Sciatic nerve (tissue), 2 donors: ENCODE measurements around the gene SPPL3. TPM values are rescaled to one million over a fixed set of nuclear protein-coding genes. Genes with fewer than 3 reads are reported as not detected.
A peak's percentile ranks its signal among the peaks of the same experiment; 100 is the strongest.
"Not testable (repeated sequence)": the region's sequence is repeated elsewhere in the genome, so short reads cannot be mapped to it uniquely, and the experiment has no call there.

Source experiments
- ATAC-seq: fragments of 200-7000 bp; cut with Tn5 transposase; one replicate; pipeline ENCODE4 v1.9.1; 2020; ENCODE audit warnings: mild to moderate bottlenecking, moderate library complexity
- DNase-seq: peaks from one replicate; pipeline ENCODE4 v3.0.0-alpha.2; 2020; ENCODE audit warnings: low spot score
- intact Hi-C: fragments of 100-400 bp; cut with DNase I; formaldehyde crosslinking; loops from one replicate; pipeline ENCODE4 v1.14.2; 2022
- total RNA-seq: library from RNA; stranded (reverse); fragmentation: NEBNext Ultra II Directional; extraction: Animal tissue kit (Norgen Biotek cat#: 25700); gene quantifications from one replicate; pipeline ENCODE4 v1.2.1, GENCODE V29; 2021
- donor health status: DM: no; HTN: no; CAD: no.
- donor health status: DM: no; HTN: no; CAD: no.

The SPPL3 gene
- total RNA-seq, 1 donor from 2014 or later, result 58.5 TPM

DNA sequence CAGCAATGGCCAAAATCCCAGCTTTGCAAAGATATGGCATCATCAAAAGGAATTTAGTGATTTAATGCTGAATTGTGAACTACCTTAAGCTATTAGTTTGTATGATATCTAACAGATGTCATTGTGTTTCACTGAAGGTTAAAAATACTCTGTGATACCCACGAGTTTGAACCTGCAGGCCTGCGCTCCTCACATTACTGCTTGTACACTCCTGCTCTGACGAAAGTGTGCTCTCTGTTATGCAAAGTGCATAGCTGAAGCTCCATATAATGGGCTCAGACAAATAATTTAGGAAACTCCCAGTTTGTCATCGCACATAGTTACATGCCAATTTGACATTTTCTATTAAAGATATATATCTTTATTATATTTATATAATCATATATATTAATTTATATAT, 52.2 kb downstream of the SPPL3 start:
- no peak for DNase-seq
- intact Hi-C loops, result no loop called here
- no peak for ATAC-seq

DNA sequence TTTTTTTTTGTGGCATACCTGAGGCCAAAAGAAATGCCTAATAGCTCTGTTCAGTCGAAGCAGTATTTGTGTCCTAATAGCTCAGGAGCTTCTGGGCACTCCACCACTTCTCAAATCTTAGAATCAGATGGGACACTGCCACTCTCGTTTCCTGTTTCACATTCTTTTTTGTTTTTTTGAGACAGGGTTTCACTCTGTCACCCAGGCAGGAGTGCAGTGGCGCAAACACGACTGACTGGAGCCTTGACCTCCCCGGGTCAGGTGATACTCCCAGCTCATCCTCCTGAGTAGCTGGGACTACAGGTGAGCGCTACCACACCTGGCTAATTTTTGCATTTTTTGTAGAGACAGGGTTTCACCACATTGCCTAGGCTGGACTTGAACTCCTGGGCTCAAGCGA, 52.7 kb downstream of the SPPL3 start:
- DNase-seq (no peak), ATAC-seq (no peak)
- intact Hi-C loops, result no loop called here

DNA sequence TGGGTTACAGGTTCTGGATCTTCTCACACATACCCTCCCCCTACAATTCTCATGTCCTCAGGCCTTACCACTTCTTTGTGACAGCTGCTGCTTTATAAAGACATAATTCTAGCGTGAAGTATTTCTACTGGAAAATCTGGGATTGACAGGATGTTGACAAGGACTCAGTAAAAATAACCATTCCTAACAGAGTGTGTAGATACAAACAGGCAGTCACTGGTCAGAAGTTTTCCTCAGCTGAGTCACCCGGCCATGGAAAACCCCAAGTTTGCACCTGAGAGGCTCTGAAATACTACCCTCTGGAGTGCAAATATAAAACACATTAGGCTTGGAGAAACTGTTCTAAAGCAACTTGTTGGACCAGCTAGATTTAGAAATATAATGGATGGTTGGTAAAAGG, 54.4 kb downstream of the SPPL3 start:
- DNase-seq (no peak), ATAC-seq (no peak)
- intact Hi-C loops, result no loop called here

DNA sequence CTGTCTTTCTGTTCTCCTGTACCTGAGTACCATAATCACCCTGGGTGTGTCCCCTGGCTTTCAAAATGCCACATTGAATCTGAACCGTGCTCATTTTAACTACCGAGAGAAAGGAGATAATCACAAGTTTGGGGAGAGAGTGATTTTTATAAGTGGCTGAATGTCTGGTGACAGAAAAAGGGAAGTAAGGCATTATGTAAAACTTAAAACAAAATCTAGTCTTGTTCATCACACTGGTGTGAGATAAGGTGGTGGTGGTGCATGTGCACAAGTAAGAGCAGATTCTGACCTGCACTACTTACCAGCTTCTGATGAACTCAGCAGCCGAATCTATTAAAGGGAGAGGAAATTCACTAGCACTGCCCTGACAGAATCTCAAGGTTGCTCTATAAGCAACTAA, 56.3 kb downstream of the SPPL3 start:
- DNase-seq, result no peak
- ATAC-seq, result no peak
- intact Hi-C loops, result no loop called here

DNA sequence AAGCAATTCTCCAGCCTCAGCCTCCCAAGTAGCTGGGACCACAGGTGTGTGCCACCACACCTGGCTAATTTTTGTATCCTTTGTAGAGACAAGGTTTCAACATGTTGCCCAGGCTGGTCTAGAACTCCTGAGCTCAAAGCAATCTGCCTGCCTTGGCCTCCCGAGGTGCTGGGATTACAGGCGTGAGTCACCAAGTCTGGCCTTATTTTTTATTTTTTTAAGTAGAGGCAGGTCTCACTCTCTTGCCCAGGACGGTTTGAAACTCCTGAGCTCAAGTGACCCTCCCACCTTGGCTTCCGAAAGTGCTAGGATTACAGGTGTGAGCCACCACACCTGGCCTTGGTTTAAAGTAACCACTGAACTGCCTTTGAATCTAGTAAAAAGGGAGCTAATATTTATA, 56.8 kb downstream of the SPPL3 start:
- intact Hi-C loops, result no loop called here
- no peak for DNase-seq
- no peak for ATAC-seq

DNA sequence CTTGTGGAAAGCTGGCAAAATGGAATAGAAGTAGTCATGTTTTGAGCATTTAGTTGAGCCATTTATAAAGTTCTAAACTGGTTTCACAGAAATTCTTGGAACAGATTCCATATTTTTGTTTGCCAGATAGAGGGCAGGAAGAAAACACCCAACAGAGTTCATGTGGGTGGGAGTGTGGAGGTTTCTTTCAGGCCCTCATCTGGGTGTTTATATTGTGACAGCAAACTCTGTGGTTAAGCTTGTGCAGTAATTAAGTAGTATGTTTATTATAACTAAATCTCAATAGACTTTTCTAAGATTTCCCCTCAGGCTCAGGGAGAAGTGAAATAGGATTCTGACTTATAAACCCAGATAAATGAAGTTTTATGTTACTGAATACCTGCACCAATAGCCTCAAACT, 57.4 kb downstream of the SPPL3 start:
- ATAC-seq, result peak; percentile 51
- intact Hi-C loops, result no loop called here
- DNase-seq, result no peak

DNA sequence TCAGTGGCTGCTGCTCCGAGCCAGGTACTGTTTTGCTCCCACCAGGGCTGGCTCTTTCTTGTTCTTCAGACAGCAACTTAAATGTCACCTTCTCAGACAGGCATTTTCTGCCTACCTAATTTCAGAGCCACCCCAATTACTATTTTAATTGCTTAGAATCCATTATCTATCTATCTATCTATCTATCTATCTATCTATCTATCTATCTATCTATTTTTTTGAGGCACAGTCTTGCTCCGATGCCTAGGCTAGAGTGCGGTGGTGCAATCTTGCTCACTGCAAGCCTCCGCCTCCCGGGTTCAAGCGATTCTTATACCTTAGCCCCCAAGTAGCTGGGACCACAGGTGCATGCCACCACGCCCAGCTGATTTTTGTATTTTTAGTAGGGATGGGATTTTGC, 58.5 kb downstream of the SPPL3 start:
- ATAC-seq, result no peak
- DNase-seq, result no peak
- intact Hi-C loops, result no loop called here

DNA sequence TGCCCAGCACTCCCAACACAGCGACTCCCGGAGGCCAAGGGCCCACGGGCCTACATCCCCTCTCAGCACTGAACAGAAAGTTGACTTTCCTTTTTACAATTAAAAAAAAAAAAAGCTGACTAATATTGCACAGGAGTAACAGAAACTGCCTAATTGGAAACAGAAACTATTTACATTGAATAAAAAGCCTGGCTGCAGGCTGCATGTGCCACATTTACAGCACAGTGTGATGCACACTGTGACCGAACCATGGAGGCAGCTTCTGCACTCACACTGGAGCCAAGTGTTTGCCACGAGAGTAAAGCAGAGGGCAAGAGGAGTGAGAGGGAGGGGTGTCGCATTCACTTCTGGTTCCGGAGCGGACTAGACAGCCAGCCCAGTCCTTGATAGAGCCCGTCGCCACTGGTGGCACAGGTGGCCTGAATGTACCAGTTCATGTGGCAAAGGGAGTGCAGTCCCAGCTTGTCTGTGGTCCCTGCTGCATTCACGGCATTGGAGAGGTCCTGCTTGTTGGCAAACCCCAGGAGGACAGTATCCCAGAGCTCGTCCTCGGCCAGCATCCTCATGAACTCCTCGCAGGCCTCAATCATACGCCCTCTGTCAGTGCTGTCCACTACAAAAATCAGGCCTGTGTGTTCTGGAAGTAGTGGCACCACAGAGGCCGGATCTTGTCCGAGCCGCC, 59.2 kb downstream of the SPPL3 start:
- DNase-seq (no peak), ATAC-seq (no peak)
- intact Hi-C loops, result no loop called here

DNA sequence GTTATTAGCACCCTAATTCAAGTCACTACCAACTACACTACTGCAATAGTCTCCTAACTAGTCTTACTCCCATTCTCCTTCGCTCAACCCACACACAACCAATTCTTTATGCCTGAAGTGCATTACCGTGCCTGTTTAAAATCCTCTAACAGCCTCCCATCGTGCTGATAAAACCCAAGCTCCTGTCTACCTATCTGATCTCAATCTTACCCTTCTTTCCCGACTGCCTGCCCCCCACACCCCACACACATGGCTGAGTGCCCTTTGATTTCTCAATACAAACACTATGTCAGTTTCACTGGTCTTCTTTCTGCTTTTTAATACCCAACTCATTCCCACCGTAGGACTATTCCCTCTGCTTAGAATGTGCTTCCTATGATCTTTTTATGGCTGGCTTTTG, 59.9 kb downstream of the SPPL3 start:
- DNase-seq, result no peak
- intact Hi-C loops, result no loop called here
- no peak for ATAC-seq

DNA sequence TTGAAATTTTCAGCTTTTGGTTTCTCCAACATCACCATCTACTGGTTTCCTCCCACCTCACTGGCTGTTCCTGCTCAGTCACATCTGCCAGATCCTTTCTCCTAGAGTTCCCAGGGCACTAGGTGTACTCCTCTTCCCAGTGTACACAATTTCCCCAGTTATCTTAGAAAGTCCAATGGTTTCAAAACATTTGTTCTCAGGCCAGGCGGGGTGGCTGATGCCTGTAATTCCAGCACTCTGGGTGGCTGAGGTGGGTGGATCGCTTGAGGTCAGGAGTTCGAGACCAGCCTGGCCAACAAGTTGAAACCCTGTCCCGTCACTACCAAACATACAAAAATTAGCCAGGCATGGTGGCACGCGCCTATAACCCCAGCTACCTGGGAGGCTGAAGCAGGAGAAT, 60.7 kb downstream of the SPPL3 start:
- intact Hi-C loops, result no loop called here
- DNase-seq (no peak), ATAC-seq (no peak)

DNA sequence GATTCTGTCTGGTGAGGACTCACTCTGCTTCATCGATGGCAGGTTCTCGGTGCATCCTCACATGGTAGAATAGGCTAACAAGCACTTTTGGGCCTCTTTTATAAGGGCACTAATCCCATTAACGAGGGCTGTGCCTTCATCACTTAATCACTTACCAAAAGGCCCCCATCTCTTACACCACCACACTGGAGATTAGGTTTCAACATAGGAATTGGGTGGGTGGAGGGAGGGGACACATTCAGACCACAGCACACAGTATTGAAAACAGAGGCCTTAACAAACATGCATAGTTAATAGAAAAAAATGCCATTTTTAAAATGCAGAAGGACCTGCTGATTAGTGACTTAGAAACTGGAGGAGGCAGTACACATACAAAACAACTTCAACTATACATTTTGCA, 61.6 kb downstream of the SPPL3 start:
- no peak for DNase-seq
- no peak for ATAC-seq
- intact Hi-C loops, result no loop called here

DNA sequence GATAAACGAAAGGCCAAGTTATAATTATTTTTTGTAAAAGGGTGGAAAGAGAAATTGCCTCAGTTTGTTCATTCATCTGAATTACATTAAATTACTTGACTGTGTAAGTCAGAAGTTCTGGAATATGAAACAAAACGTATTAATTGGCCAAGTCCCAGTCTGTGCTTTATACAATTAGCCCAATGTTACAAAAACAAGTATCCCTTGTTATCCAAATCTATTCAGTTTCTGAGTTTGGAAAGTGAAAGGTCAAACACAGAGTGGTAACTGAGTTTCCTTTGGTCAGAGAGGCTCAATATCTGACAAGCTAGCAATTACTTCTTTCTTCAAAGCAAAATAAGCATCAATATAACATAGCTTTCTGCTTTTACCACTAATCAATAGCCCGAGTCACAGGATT, 62.6 kb downstream of the SPPL3 start:
- ATAC-seq (peak; percentile 38), DNase-seq (no peak)
- intact Hi-C loops, result no loop called here

DNA sequence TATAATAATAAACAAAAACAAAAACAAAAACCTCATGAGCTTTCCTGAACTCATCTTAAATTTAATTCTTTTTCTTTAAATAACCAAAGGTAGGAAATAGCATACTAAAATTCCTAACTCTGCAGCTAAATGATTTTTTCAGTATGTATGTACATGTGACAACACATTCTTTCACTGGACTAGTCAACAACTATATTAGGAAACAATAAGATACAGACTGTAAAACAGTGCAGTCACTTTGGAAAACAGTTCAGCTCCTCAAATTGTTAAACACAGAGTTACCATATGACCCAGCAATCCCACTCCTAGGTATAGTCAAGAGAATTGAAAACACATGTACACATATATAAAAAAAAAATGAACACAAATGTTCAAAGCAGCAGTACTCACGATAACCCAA, 64.7 kb downstream of the SPPL3 start:
- ATAC-seq, result no peak
- intact Hi-C loops, result no loop called here

DNA sequence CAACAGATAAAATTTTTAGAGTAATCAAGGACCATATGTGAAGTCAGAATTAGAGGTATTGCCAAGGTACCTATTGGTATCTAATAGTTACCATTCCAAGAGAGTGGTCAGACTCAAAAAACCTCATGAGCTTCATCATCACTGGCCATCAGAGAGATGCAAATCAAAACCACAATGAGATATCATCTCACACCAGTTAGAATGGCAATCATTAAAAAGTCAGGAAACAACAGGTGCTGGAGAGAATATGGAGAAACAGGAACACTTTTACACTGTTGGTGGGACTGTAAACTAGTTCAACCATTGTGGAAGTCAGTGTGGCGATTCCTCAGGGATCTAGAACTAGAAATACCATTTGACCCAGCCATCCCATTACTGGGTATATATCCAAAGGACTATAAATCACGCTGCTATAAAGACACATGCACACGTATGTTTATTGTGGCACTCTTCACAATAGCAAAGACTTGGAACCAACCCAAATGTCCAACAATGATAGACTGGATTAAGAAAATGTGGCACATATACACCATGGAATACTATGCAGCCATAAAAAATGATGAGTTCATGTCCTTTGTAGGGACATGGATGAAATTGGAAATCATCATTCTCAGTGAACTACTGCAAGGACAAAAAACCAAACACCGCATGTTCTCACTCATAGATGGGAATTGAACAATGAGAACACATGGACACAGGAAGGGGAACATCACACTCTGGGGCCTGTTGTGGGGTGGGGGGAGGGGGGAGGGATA, 65.4 kb downstream of the SPPL3 start:
- intact Hi-C loops, ATAC-seq, DNase-seq: not testable (repeated sequence)

More for the DNA sequence above, 64.7 kb downstream of the SPPL3 start:
- DNase-seq, result no peak

DNA sequence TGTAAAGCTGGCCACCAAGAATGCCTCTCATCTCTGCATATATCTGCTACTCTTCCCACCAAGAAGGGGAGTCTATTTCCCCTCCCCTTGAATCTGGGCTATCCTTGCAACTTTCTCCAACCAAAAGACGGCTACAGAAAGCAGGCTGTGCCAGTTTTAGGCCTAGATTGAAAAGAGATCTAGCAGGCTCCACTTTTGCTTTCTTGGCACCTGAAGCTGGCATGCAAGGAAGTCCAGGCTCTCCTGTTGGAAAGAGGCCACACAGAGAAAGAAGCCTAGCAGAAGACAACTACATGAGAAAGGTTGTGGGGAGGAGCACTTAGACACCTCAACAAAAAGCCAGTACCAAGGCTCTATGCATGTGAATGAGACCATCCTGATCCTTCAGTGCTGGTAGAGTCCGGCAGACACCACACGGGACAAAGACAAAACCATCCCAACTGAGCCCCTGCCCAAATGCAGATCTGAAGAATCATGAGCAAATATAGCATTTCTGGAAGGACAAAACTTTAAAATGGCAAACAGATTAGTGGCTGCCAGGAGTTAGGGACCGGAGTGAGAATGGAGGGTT, 68.0 kb downstream of the SPPL3 start:
- DNase-seq, result no peak
- intact Hi-C loops, result no loop called here
- no peak for ATAC-seq

DNA sequence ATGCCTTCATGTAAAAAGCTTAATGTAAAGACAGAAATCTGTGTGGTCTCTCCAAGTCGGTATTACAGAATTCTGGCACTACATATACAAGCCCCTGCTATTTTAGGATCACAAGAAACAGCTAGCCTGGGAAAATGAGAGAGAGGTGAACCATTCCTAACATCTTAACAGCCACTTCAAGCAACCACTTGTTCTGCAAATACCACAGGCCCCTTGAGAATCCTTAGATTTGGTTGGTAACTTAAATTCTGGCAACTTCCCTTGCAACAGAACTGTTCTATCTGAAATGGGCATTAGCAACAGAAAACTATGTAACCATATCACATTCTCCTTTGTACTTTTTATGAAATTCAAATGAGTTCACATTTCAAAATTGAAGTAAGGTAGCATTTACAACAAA, 68.5 kb downstream of the SPPL3 start:
- ATAC-seq, result no peak

DNA sequence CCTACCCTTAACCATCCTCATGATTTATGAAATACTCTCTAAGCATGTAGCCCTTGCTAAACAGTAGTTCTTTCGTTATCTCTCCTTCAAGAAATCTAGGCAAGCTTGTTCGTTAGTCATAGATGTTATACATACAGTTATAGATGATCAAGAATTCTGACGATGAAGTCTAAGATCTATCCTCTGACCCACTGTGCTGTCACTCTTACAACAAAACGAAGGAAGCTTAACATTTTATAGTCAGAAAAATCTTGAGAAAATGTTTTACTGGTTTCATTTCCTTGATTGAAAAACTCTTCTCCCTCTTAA, 68.9 kb downstream of the SPPL3 start:
- no peak for DNase-seq
- intact Hi-C loops, result no loop called here
- no peak for ATAC-seq

More for the DNA sequence above, 68.5 kb downstream of the SPPL3 start:
- no peak for DNase-seq
- intact Hi-C loops, result no loop called here

DNA sequence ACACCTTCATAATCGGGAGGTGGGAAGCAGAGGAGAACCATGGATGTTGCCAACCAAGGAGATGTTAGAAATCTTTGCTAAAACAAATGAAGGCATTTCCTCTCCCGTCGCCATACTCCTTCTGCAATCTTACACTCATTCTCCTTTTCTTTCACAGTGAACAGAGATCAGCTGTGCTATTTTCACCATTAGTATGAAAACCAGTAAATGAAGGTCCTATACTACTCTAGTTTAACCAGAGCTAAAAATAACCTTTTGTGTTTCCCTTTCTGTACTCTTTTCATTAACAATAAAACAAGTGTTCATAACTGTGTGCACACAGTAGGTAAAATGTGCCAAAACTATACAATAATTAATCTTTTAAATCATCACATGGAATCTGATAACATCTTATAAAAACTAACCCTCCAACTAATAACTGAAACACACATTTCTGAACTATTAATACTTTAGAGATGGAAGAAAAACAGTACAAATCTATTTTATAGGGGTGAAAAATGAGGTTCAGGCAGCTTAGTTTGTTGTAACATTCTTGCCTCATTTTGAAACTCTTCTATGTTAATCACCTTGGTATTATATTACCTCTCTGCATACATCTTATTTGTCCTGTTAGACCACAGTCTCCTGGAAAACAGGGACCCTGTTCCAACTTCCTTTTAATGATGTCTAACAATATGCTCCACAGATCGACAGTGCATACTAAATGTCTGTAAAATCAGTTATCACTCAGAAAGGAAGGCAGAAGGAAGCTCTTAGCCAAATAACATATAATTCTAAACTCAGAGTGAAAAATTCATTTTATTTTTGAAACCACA, 69.5 kb downstream of the SPPL3 start:
- intact Hi-C loops, result no loop called here
- ATAC-seq, result no peak
- no peak for DNase-seq

DNA sequence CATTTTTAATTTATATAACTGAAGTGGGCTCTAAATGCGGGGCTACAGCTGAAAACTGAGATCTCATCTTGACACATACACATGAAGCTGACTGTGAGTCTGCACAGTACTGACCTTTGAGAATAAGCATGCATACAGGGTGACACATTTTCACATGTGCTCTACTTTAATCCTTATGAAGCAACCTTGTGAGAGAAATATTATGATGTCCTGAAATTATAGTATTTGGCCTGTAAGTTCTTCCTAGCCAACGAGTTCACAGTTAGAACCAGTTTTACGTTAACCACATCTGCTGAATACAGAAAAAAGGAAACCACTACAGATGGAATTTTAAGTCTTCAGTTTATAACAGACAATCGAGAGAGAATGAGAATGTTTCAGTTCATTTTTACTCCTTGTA, 70.3 kb downstream of the SPPL3 start:
- ATAC-seq (no peak), DNase-seq (no peak)
- intact Hi-C loops, result no loop called here

DNA sequence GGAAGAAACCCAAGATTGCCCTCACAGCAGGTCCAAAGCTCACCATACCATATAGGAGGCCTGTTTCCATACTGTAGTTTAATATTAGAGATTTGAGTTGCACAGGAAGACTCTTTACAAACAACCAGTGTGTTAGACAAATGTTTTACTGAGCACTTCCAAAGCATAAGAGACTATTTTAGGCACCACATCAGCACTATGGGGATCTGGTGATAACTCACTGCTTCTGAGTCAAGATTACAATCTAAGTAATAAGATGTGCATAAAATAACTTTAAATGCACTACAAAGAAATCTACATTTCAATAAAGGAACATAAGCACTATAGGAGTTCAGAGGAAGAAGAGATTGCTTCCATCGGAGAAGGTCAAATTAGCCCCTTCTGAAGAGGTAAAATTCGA, 71.4 kb downstream of the SPPL3 start:
- ATAC-seq (no peak), DNase-seq (no peak)
- intact Hi-C loops, result no loop called here
